Activated naive CD4-positive, alpha-beta T cell (primary cell): ENCODE data around the gene MLN.

ENCODE experiments used
- DNase-seq, 4 experiments: peaks; one replicate each; lab custom pipeline; 2025; lab: John Stamatoyannopoulos, UW

Gene MLN

DNA sequence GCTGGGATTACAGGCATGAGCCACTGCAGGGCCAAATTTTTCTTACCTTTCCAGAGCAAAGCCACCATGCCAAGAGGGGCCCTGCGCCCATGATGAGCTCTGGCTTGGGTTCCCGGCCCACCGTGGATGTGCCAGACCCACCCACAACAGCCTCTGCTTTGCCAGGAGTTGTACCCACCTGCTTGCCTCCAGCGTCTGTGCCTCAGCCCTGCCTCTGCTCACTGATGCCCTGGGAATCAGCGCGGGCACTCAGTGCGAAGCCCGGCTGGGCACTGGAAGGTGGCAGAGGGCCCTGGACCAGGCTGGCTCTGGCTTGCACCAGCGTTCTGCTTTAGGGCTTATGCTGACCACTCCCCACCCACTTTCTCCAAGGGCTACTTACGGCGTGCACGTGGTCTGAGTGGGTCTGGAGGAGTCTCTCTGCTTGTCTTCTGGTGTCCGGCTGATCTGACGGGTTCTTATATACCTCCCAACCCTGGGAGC, at the start of gene MLN:
MLN (minus strand) TSS at position 433 of the 483 bp plus-strand sequence. CDS start 2,840 bp downstream, outside the sequence.
- DNase-seq, result no peak

GRCh38 chr6:33853026-33853425, 49.2 kb upstream of the MLN start:
- no peak for DNase-seq

- no peak for DNase-seq
These were observed 48.2 kb upstream of the MLN start for GRCh38 chr6:33851959-33852358.

DNA sequence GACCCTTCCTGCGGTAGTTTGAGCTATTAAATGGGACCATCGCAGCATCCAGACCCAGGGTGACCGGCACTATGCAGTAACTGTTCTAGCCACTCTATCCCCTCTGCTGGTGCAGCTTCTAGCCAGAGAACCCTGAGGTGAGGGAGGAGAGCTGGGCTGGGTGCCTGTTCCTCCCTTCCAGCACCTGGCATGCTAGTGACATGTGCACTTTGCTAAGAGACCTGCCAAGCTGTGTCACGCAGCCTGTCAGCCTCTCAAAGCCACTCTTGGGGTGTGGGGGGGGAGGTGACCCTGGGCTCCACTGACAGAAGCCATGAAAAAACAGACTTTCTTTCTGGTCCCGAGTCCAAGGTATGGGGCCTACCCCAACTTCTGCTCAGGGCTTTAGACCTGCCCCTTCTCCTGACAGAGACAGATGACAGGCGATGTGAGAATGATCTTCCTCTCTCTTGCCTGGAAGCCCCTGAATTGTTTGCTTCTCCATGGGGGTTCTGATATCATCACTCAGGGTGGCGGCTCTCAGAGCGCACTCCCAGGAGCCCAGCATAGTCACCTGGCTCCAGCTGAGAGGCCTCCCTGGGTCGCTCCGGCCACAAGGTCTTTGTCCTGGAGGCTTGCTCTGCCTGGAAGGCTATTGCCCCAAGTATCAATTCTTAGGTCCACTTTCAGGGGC, 47.2 kb upstream of the MLN start:
- DNase-seq, result no peak

- DNase-seq, result no peak
These were observed 46.5 kb upstream of the MLN start for GRCh38 chr6:33850296-33850695.

GRCh38 chr6:33849500-33850075, 45.8 kb upstream of the MLN start:
- DNase-seq, result no peak

DNA sequence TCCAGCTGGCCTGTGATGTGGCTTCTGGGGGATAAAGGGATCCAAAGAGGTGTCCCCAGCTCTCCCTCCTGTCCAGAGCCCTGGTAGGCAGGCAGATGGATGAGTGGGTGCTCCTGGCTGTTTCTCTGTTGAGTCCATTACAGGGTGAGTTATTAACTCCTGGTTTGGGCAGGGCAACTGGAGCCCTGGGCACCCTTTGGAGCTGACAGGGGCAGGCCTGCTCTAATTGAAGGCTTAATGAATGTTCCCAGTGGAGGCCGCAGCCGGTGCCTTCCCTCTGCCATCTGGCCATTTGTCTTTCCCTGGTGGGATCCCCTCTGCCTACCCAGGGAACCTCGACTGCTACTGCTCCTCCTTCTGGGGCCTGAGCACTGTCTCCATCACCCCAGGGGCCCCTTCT, 44.7 kb upstream of the MLN start:
- no peak for DNase-seq

DNA sequence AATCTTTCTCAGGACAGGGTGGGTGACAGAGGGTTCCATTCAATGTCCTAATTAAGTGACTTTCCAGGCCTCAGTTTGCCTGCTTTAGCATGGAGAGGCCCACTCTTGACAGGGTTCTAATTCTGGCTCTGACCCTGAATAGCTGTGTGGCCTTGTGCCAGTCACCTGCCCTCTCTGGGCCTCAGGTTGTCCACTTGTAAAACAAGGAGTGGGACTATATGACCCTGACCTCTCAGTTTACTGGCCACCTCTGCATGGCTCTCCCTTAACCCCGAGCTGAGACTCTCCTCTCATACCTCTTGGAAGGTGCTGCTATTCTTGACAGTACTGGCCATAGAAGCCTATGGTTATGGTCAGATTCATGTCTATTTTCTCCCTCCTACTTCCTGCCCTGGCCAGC, 44.1 kb upstream of the MLN start:
- no peak for DNase-seq

GRCh38 chr6:33847078-33847477, 43.3 kb upstream of the MLN start:
- no peak for DNase-seq

GRCh38 chr6:33846226-33846625, 42.4 kb upstream of the MLN start:
- no peak for DNase-seq

- no peak for DNase-seq
These were observed 41.4 kb upstream of the MLN start for GRCh38 chr6:33845031-33845745.

DNA sequence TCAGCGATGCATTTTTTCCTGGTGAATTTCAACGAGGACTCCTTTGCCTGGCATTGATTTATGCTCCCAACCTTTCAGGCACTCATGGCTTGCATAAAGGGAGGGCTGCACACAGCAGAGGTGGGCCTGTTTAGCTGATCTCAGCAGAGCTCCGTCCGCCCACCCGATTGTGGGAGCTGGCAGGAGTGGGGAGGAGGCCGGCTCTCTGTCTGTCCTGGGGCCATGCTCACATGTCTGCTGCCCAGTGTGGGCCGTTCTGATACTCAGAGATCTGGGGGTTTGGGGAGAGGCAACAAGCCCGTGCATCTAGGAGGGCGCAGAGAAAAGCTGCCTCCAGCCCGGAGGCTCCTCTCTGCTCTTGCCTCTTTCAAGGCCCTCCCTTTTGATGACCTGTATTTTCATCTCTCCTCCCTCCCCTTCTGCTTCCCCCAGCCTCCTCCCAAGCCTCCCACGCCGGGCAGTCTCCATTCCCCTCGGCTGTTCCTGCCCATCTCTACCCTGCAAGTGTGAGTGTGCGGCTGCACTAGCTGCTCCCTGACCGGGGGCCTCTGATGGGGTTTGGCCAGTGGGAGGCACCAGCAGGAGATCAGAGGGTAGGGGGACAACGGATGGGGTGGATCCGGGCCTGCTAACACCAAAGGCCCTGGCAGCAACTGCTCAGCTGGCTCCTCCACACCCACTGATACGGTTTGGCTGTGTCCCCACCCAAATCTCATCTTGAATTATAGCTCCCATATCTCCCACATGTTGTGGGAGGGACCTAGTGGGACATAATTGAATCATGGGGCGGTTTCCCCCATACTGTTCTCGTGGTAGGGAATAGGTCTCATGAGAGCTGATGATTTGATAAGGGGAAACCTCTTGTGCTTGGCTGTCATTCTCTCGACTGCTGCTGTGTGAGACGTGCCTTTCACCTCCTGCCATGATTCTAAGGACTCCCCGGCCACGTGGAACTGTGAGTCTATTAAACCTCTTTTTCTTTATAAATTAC, 39.6 kb upstream of the MLN start:
- no peak for DNase-seq

DNA sequence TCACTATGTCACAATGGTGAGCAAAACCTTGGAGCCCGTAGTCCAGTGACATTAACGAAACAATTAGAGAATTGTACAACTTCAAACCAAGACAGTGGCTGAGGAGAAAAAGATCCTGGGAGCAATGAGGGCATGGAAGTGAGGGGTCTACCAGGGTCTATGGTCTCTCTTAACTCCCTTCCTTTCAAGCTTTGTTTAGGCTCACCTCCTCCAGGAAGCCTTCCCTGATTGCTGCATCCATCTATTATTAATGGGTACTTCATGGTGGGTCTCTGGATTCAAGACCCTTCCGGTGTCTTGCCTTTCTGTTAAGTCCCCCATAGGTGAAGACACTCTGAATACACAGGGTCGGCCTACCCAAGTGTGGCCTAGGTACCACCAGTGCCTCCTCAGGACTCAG, 38.1 kb upstream of the MLN start:
- DNase-seq, result no peak

- DNase-seq, result no peak
These were observed 37.3 kb upstream of the MLN start for GRCh38 chr6:33841070-33841469.

DNA sequence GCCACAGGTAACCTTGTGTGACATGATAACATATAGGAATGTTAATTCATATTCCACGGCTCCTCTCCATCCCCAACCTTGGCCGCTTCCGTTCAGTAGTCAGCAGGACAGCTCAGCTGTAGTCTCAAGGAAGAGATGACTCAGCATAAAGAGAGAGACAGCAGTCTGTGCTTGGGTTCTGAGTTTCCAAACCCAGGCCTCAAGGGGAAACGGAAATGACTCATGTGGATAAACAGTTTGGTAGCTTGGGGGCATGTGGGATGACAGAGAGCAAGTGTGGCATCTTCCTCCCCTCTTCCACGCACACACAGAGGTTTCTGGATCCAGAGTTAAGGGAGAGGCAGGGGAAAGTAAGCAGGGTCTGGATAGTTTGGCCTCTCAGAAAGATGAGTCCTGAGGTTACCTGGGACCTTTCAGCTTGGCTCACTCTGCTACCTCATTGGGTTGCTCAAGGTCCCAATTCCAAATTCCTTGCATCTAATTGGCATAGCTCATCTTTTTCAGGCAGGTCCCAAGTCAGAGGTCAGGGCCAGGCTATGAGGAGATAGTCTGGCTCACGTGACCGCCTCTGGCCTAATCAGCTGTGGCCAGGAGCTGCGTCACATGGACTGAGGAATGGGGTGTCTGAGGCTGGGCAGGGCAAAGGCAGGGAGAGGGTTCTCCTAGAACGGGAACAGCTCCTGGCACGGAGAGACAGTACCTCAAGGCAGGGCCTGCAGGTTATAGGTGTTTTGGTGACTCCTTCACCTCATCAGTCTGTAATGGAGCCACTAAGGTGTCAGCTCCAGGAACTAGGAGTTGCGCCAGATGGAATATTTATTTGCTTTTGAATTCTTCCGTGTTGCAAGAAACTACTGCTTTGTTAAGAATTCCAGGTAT, 36.5 kb upstream of the MLN start:
- no peak for DNase-seq

DNA sequence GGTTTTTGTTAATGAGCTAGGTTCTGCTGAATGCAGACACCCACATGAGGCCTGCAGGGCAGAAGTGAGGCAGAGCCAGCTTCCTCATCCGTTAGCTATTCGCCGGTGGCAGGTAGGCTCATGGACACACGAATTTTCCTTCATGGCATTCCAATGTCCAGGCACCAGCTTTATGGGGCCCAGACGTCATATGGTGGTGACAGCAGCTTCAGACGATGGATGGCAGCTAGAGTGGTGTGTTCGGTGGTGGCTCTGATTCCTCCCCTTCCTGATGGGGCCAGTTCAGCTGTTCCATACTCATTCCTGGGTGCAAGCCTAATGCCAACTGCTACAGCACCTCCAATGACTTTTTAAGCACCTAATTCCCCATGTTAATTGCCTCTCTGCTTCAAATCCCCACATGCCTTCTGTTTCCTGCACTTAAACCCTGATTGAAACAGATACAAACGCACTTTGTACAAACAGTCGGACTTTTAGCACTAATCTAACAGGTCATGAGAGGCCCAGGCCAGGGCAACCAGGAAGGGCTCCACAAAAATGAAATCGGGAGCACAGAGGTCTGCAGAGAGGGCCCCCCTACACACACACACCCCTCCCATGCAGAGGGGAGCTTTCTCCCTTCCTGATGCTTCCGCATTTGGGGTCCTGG, 35.7 kb upstream of the MLN start:
- no peak for DNase-seq

GRCh38 chr6:33838983-33839382, 35.2 kb upstream of the MLN start:
- DNase-seq, result no peak

- DNase-seq, result no peak
These were observed 34.3 kb upstream of the MLN start for GRCh38 chr6:33837971-33838665.

- DNase-seq, result no peak
These were observed 33.1 kb upstream of the MLN start for GRCh38 chr6:33836806-33837469.
